IMR-90 (cell line): ENCODE measurements around the gene CLPSL2. TPM values are rescaled to one million over a fixed set of nuclear protein-coding genes. Genes with fewer than 3 reads are reported as not detected.

Experiments
- polyA plus RNA-seq, 3 experiments: library from polyadenylated mRNA; depleted of rRNA; stranded (reverse); fragments of >200 nt; gene quantifications; 2 replicates each; pipeline ENCODE4 v1.2.3, GENCODE V29; 2012; ENCODE audit warnings: low replicate concordance in 1 of 3
- total RNA-seq: library from RNA; depleted of rRNA; stranded (reverse); fragments of >200 nt; gene quantifications from 2 replicates; pipeline ENCODE4 v1.2.3, GENCODE V29; 2012; rRNA removed

Gene CLPSL2
- total and polyA plus RNA-seq, 2 of the 4 experiments (the other 2 are of a cell fraction): not detected

Other genes with a start within 250 kb of the CLPSL2 start
- 7.0 and 10.0 TPM in 2 replicates for gene FKBP5, start 87.7 kb upstream of the CLPSL2 start, total RNA-seq
- 5.6 and 6.8 TPM in 2 replicates for gene FKBP5, start 87.7 kb upstream of the CLPSL2 start, polyA plus RNA-seq (2012; rRNA removed)
- gene ARMC12, start 39.6 kb upstream of the CLPSL2 start, total RNA-seq: 0.18 and 0.28 TPM in 2 replicates
- gene ARMC12, start 39.6 kb upstream of the CLPSL2 start, polyA plus RNA-seq (2012; rRNA removed): 0.56 and 0.74 TPM in 2 replicates
- gene CLPSL1, start 4.4 kb downstream of the CLPSL2 start, total RNA-seq: not detected in 2 replicates
- not detected in 2 replicates for gene CLPSL1, start 4.4 kb downstream of the CLPSL2 start, polyA plus RNA-seq (2012; rRNA removed)
- gene CLPS, start 20.7 kb downstream of the CLPSL2 start, total RNA-seq: not detected in 2 replicates
- not detected in 2 replicates for gene CLPS, start 20.7 kb downstream of the CLPSL2 start, polyA plus RNA-seq (2012; rRNA removed)
- gene LHFPL5, start 28.8 kb downstream of the CLPSL2 start, total RNA-seq: not detected in 2 replicates
- not detected in 2 replicates for gene LHFPL5, start 28.8 kb downstream of the CLPSL2 start, polyA plus RNA-seq (2012; rRNA removed)
- gene SRPK1, start 144.5 kb downstream of the CLPSL2 start, total RNA-seq: 44.6 and 92.8 TPM in 2 replicates
- gene SRPK1, start 144.5 kb downstream of the CLPSL2 start, polyA plus RNA-seq (2012; rRNA removed): 17.6 and 22.5 TPM in 2 replicates
- not detected in 2 replicates for gene SLC26A8, start 248.0 kb downstream of the CLPSL2 start, total RNA-seq
- 0.07 TPM in 1 of 2 replicates, not detected in the other for gene SLC26A8, start 248.0 kb downstream of the CLPSL2 start, polyA plus RNA-seq (2012; rRNA removed)